NCI-H187 treated with DMSO at 0.1 percent for 48 hours (cell line): ENCODE results near the gene SOX21.
A peak's percentile ranks its signal among the peaks of the same experiment; 100 is the strongest.

Experiments used
- DNase-seq: peaks from one replicate; lab custom pipeline; 2025; lab: John Stamatoyannopoulos, UW

The SOX21 gene

GRCh38 chr13:94709001-94709834, 3.1 kb downstream of the SOX21 start:
- no peak for DNase-seq

- DNase-seq: no peak
These were observed 4.1 kb downstream of the SOX21 start for GRCh38 chr13:94708031-94708859.

- no peak for DNase-seq
These were observed 4.8 kb downstream of the SOX21 start for GRCh38 chr13:94707400-94708021.

- peak; percentile 72 for DNase-seq
These were observed 5.4 kb downstream of the SOX21 start for GRCh38 chr13:94706843-94707399.

- peak; percentile 72 for DNase-seq
These were observed 6.1 kb downstream of the SOX21 start for GRCh38 chr13:94706101-94706842.

GRCh38 chr13:94705081-94706030, 7.0 kb downstream of the SOX21 start:
- no peak for DNase-seq

- DNase-seq: no peak
These were observed 7.8 kb downstream of the SOX21 start for GRCh38 chr13:94704377-94705080.

- DNase-seq: no peak
These were observed 8.5 kb downstream of the SOX21 start for GRCh38 chr13:94703721-94704314.

- no peak for DNase-seq
These were observed 9.1 kb downstream of the SOX21 start for GRCh38 chr13:94703271-94703670.

- DNase-seq: no peak
These were observed 9.9 kb downstream of the SOX21 start for GRCh38 chr13:94702181-94703041.

GRCh38 chr13:94701313-94702180, 10.8 kb downstream of the SOX21 start:
- DNase-seq: no peak

GRCh38 chr13:94700536-94700935, 11.8 kb downstream of the SOX21 start:
- no peak for DNase-seq

GRCh38 chr13:94700051-94700535, 12.3 kb downstream of the SOX21 start:
- no peak for DNase-seq

- no peak for DNase-seq
These were observed 16.2 kb downstream of the SOX21 start for GRCh38 chr13:94696171-94696570.

- DNase-seq: no peak
These were observed 20.3 kb downstream of the SOX21 start for GRCh38 chr13:94692030-94692429.

- no peak for DNase-seq
These were observed 28.9 kb downstream of the SOX21 start for GRCh38 chr13:94683409-94683808.

GRCh38 chr13:94682229-94682628, 30.1 kb downstream of the SOX21 start:
- no peak for DNase-seq
